RCC 7860 (cell line): Measurements from ENCODE around the gene CHMP2B.

Experiments used
- DNase-seq: peaks from one replicate; pipeline ENCODE4 v3.0.0-alpha.2; 2015; ENCODE audit warnings: low spot score
- FAIRE-seq: peaks from 2 replicates; lab custom pipeline; 2012; peaks lifted over from hg19 to GRCh38; lab: Jason Lieb, UNC

The CHMP2B gene

GRCh38 chr3:87227104-87227834, at the start of gene CHMP2B:
Gene CHMP2B (plus strand): TSS chr3:87227309. CDS start chr3:87227523, 214 bp downstream.
- DNase-seq: peak; percentile 72
- FAIRE-seq: no peak

GRCh38 chr3:87179642-87180041, 47.5 kb upstream of the CHMP2B start:
- FAIRE-seq: no peak
- DNase-seq: no peak

- no peak for FAIRE-seq
- no peak for DNase-seq
Measured at GRCh38 chr3:87181551-87181950, 45.6 kb upstream of the CHMP2B start.

- FAIRE-seq (no peak), DNase-seq (no peak)
Measured at GRCh38 chr3:87182023-87182422, 45.1 kb upstream of the CHMP2B start.

- FAIRE-seq: no peak
- no peak for DNase-seq
Measured at GRCh38 chr3:87186608-87187159, 40.4 kb upstream of the CHMP2B start.

GRCh38 chr3:87191175-87191574, 35.9 kb upstream of the CHMP2B start:
- FAIRE-seq: no peak
- DNase-seq: no peak

GRCh38 chr3:87191641-87192040, 35.5 kb upstream of the CHMP2B start:
- FAIRE-seq (no peak), DNase-seq (no peak)

GRCh38 chr3:87196879-87197278, 30.2 kb upstream of the CHMP2B start:
- FAIRE-seq (no peak), DNase-seq (no peak)

- FAIRE-seq (no peak), DNase-seq (no peak)
Measured at GRCh38 chr3:87197531-87197930, 29.6 kb upstream of the CHMP2B start.

GRCh38 chr3:87198774-87199173, 28.3 kb upstream of the CHMP2B start:
- no peak for DNase-seq
- no peak for FAIRE-seq

- no peak for DNase-seq
- FAIRE-seq: no peak
Measured at GRCh38 chr3:87199628-87200027, 27.5 kb upstream of the CHMP2B start.

- FAIRE-seq (no peak), DNase-seq (no peak)
Measured at GRCh38 chr3:87200060-87200647, 27.0 kb upstream of the CHMP2B start.

GRCh38 chr3:87201727-87202126, 25.4 kb upstream of the CHMP2B start:
- FAIRE-seq (no peak), DNase-seq (no peak)

- DNase-seq: no peak
- FAIRE-seq: no peak
Measured at GRCh38 chr3:87203809-87204208, 23.3 kb upstream of the CHMP2B start.

- peak; percentile 64 for FAIRE-seq
- DNase-seq: peak; percentile 47
Measured at GRCh38 chr3:87206070-87206469, 21.0 kb upstream of the CHMP2B start.

GRCh38 chr3:87206635-87207034, 20.5 kb upstream of the CHMP2B start:
- DNase-seq (no peak), FAIRE-seq (no peak)

GRCh38 chr3:87207460-87207859, 19.6 kb upstream of the CHMP2B start:
- no peak for FAIRE-seq
- DNase-seq: no peak

GRCh38 chr3:87209111-87209510, 18.0 kb upstream of the CHMP2B start:
- DNase-seq: no peak
- no peak for FAIRE-seq

- DNase-seq (no peak), FAIRE-seq (no peak)
Measured at GRCh38 chr3:87218560-87218959, 8.5 kb upstream of the CHMP2B start.

- FAIRE-seq (no peak), DNase-seq (no peak)
Measured at GRCh38 chr3:87219611-87220010, 7.5 kb upstream of the CHMP2B start.

GRCh38 chr3:87225659-87226058, 1.4 kb upstream of the CHMP2B start:
- no peak for DNase-seq
- no peak for FAIRE-seq

- FAIRE-seq (no peak), DNase-seq (no peak)
Measured at GRCh38 chr3:87227835-87228144, 681 bp downstream of the CHMP2B start.

- no peak for FAIRE-seq
Measured at GRCh38 chr3:87228316-87228715, 1.2 kb downstream of the CHMP2B start.

More at GRCh38 chr3:87228316-87228715, 1.2 kb downstream of the CHMP2B start:
- DNase-seq: no peak
